GM12892 (cell line): ENCODE measurements around the gene SUGCT.

ENCODE experiments used
- POLR2A ChIP-seq: IDR thresholded peaks from 2 replicates; pipeline ENCODE4 v1.6.1; 2011; ENCODE audit warnings: low read depth, low read length, control low read depth
- POLR2AphosphoS5 ChIP-seq: IDR thresholded peaks from 2 replicates; pipeline ENCODE4 v1.6.1; 2011; ENCODE audit warnings: low read depth, low read length, control low read depth
- TAF1 ChIP-seq: IDR thresholded peaks from 2 replicates; pipeline ENCODE4 v1.6.1; 2011; ENCODE audit warnings: low read depth, mild to moderate bottlenecking, control low read depth, low read length, borderline replicate concordance

- TF ChIP-seq POLR2AphosphoS5 (no peak), POLR2A (no peak), TAF1 (no peak)
Observed at GRCh38 chr7:40167291-40167690, 32.5 kb downstream of the SUGCT start.
